Fibroblast of lung (primary cell): ENCODE results near the gene SYP. TPM values are rescaled to one million over a fixed set of nuclear protein-coding genes. Genes with fewer than 3 reads are reported as not detected.
"Not testable (repeated sequence)": the region's sequence is repeated elsewhere in the genome, so short reads cannot be mapped to it uniquely, and the experiment has no call there.

Experiments used
- DNase-seq, 2 donors: peaks; one replicate each; pipeline versions ENCODE4 v3.0.0 to v3.0.0-alpha.2; 2010; ENCODE audit warnings: low read depth in 2 of 2
- H2AFZ ChIP-seq: 2 replicates; pipeline ENCODE4 v1.5.1; 2012; ENCODE audit warnings: low read length, control low read depth, inconsistent platforms
- H3K27ac ChIP-seq: 2 replicates; pipeline ENCODE4 v1.5.1; 2011; ENCODE audit warnings: low read length, control low read depth; ENCODE audit not compliant: insufficient read depth
- H3K27me3 ChIP-seq: 2 replicates; pipeline ENCODE4 v1.5.1; 2011; ENCODE audit warnings: mild to moderate bottlenecking, low read length; ENCODE audit not compliant: control insufficient read depth, insufficient read depth
- H3K36me3 ChIP-seq: 2 replicates; pipeline ENCODE4 v1.5.1; 2011; ENCODE audit warnings: low read length; ENCODE audit not compliant: control insufficient read depth, insufficient read depth
- H3K4me1 ChIP-seq: 2 replicates; pipeline ENCODE4 v1.5.1; 2011; ENCODE audit warnings: low read length; ENCODE audit not compliant: control insufficient read depth, insufficient read depth; ENCODE audit errors: extremely low read depth
- H3K4me2 ChIP-seq: 2 replicates; pipeline ENCODE4 v1.5.1; 2011; ENCODE audit warnings: low read length, control low read depth; ENCODE audit not compliant: insufficient read depth; ENCODE audit errors: extremely low read depth
- H3K4me3 ChIP-seq, 4 experiments: fragments of 200-600 bp in 1 of 4; sonication (generic) in 1 of 4; replicated peaks in 1 of 4; 2 replicates each; pipeline ENCODE4 v1.5.1; 2011 to 2016; ENCODE audit warnings: low read length in 4 of 4, low read depth in 3 of 4, mild to moderate bottlenecking in 3 of 4, control low read depth in 2 of 4, inconsistent platforms in 1 of 4, mixed read lengths in 1 of 4; ENCODE audit not compliant: insufficient read depth in 1 of 4; ENCODE audit errors: control extremely low read depth in 1 of 4
- H3K79me2 ChIP-seq: 2 replicates; pipeline ENCODE4 v1.5.1; 2012; ENCODE audit warnings: mild to moderate bottlenecking, low read length, inconsistent platforms; ENCODE audit not compliant: control insufficient read depth, insufficient read depth
- H3K9ac ChIP-seq: 2 replicates; pipeline ENCODE4 v1.5.1; 2011; ENCODE audit warnings: mild to moderate bottlenecking, low read length, control low read depth; ENCODE audit not compliant: insufficient read depth
- H3K9me3 ChIP-seq: 2 replicates; pipeline ENCODE4 v1.5.1; 2012; ENCODE audit warnings: low read depth, low read length; ENCODE audit not compliant: control insufficient read depth, insufficient read depth
- H4K20me1 ChIP-seq: 2 replicates; pipeline ENCODE4 v1.5.1; 2011; ENCODE audit warnings: low read length; ENCODE audit not compliant: control insufficient read depth, insufficient read depth; ENCODE audit errors: extremely low read depth
- CTCF ChIP-seq, 2 donors: IDR thresholded peaks in 1 of 2; conservative IDR thresholded peaks in 1 of 2; 1 replicate in 1 of 2; 2 replicates in 1 of 2; pipeline ENCODE4 v1.5.1; 2011 to 2012; ENCODE audit warnings: low read length in 2 of 2, control low read depth in 1 of 2, inconsistent platforms in 1 of 2, low read depth in 1 of 2, mild to moderate bottlenecking in 1 of 2
- EZH2 ChIP-seq: IDR thresholded peaks from 2 replicates; pipeline ENCODE4 v1.5.1; 2012; ENCODE audit warnings: low read length, control low read depth, mild to moderate bottlenecking; ENCODE audit errors: missing control alignments
- polyA plus RNA-seq, 2 donors: library from polyadenylated mRNA; depleted of rRNA in 1 of 2; stranded (reverse) in 1 of 2; unstranded in 1 of 2; fragments of >200 nt; gene quantifications; 2 replicates each; pipeline ENCODE4 v1.2.1, GENCODE V29; 2011 to 2012; ENCODE audit warnings: missing spikeins in 1 of 2
- total RNA-seq: library from RNA; depleted of rRNA; stranded (reverse); fragments of >200 nt; gene quantifications from 2 replicates; pipeline ENCODE4 v1.2.1, GENCODE V29; 2014

Gene SYP
- total and polyA plus RNA-seq, 2 donors (not counting 1 experiment from before 2014, with no cell fraction given) = 0.08 to 0.17 TPM

GRCh38 chrX:49148390-49149100 lies 51.4 kb downstream of the SYP start:
- not testable (repeated sequence) for H3K9me3 ChIP-seq, H3K36me3 ChIP-seq, H3K27me3 ChIP-seq, H2AFZ ChIP-seq, H3K79me2 ChIP-seq, H4K20me1 ChIP-seq, H3K27ac ChIP-seq, DNase-seq, H3K4me3 ChIP-seq, H3K4me1 ChIP-seq, H3K4me2 ChIP-seq, H3K9ac ChIP-seq

GRCh38 chrX:49147936-49148335 lies 52.1 kb downstream of the SYP start:
- no peak overlapping the region for H2AFZ ChIP-seq
- H3K4me3 ChIP-seq = no peak overlapping the region
- no peaks in the 10 kb centered on the region for H3K9me3 ChIP-seq
- no peaks in the 10 kb centered on the region for H4K20me1 ChIP-seq
- no peak for TF ChIP-seq CTCF (conservative IDR thresholded peaks at IDR 0.05 in 1 of 2, IDR thresholded peaks at IDR 0.05 in 1 of 2; ENCODE audit: low read depth in 1 of 2, low read length in 2 of 2)
- TF ChIP-seq EZH2 = no peak
- no peaks in the 10 kb centered on the region for H3K4me1 ChIP-seq
- H3K27me3 ChIP-seq = no peaks in the 10 kb centered on the region
- no peak overlapping the region for H3K27ac ChIP-seq
- no peak overlapping the region for H3K9ac ChIP-seq
- H3K79me2 ChIP-seq = no peaks in the 10 kb centered on the region
- H3K36me3 ChIP-seq = no peaks in the 10 kb centered on the region
- DNase-seq = no peak
- H3K4me2 ChIP-seq = no peak overlapping the region

- Histone ChIP-seq H3K27me3 (no peaks in the 10 kb centered on the region), H4K20me1 (no peaks in the 10 kb centered on the region), H2AFZ (no peak overlapping the region), H3K27ac (no peak overlapping the region), H3K79me2 (no peaks in the 10 kb centered on the region), H3K4me2 (no peak overlapping the region), H3K4me1 (no peaks in the 10 kb centered on the region), H3K4me3 (no peak overlapping the region), H3K36me3 (no peaks in the 10 kb centered on the region), H3K9me3 (no peaks in the 10 kb centered on the region), H3K9ac (no peak overlapping the region)
- TF ChIP-seq EZH2 = no peak
- TF ChIP-seq CTCF (conservative IDR thresholded peaks at IDR 0.05 in 1 of 2, IDR thresholded peaks at IDR 0.05 in 1 of 2; ENCODE audit: low read depth in 1 of 2, low read length in 2 of 2) = no peak
- DNase-seq = no peak
Measured at GRCh38 chrX:49147282-49147681, 52.7 kb downstream of the SYP start.

GRCh38 chrX:49143154-49143553 lies 56.8 kb downstream of the SYP start:
- not testable (repeated sequence) for H3K79me2 ChIP-seq, H2AFZ ChIP-seq, H3K4me3 ChIP-seq, H3K27ac ChIP-seq, H4K20me1 ChIP-seq, H3K9ac ChIP-seq, H3K4me1 ChIP-seq, H3K9me3 ChIP-seq, H3K36me3 ChIP-seq, H3K4me2 ChIP-seq, DNase-seq, H3K27me3 ChIP-seq
